ENCODE measurements around the gene KCNIP1. TPM values are rescaled to one million over a fixed set of nuclear protein-coding genes. Genes with fewer than 3 reads are reported as not detected.

Gene KCNIP1
- total and polyA plus RNA-seq, 9 of the 15 experiments (the other 6 are each of a cell fraction or from before 2014, with no cell fraction given), result not detected

DNA sequence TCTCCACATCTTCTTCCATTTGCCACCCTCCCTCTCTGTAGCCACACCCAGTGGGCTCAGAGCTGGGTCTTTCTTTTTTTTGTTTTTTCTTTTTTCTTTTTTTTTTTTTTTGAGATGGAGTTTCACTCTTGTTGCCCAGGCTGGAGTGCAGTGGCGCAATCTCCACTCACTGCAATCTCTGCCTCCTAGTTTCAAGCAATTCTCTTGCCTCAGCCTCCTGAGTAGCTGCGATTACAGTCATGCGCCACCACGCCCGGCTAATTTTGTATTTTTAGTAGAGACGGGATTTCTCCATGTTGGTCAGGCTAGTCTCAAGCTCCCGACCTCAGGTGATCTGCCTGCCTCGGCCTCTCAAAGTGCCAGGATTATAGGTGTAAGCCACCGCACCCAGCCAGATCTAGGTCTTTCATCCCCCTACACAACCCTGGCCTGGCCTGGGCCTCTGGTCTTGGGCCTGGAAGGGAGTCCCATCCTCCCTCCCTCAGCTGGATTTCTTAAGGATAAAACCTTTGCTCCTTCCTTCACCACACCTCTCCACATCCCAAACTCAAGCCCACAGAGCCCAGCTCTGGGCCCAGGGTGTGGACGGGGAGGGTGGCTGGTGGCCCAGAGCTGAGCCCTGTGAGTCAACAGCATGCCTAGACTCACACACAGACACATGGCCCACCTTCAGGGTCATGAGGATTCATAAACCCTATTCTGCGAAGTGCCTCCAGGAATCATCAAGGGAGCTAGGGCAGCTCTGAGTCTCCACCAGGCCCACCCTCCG, 18.8 kb upstream of the KCNIP1 start (continued):
- TF ChIP-seq DIDO1 (tag; IDR thresholded peaks at IDR 0.05; ENCODE audit: low read depth) (no peak), FOXP4 (CRISPR knock-in tag; IDR thresholded peaks at IDR 0.05; ENCODE audit: borderline replicate concordance) (no peak), L3MBTL2 (IDR thresholded peaks at IDR 0.05) (no peak), ILF3 (IDR thresholded peaks at IDR 0.05; ENCODE audit: borderline replicate concordance) (no peak)

DNA sequence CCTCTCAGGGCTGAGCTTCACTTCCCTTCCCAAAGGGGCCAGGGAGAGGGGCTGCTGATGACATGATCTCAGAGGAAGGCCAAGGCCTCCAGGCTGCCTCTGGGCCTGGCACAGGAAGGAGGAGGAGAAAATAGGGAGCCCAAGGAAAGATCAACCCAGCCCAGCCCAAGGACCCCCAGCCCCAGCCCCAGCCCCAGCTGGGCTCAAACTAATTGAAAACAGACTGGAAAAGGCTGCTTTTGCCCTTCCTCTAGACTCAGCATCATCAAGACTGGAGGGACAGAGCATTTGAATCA, 18.3 kb upstream of the KCNIP1 start:
- no TSS peak for BruUV-seq (replicated peaks)
- Histone ChIP-seq H3K9me3 (replicated peaks; ENCODE audit: control insufficient read depth, insufficient read depth, low read depth, low read length) (no peaks in the 10 kb centered on the region), H3K4me3 (no peak overlapping the region), H3K36me3 (ENCODE audit: control insufficient read depth, insufficient read depth, low read length) (no peaks in the 10 kb centered on the region), H3K9ac (ENCODE audit: insufficient read depth in 1 of 2, low read depth in 2 of 2, low read length in 2 of 2) (no peak overlapping the region), H3K4me1 (replicated peaks in 1 of 2; ENCODE audit: control insufficient read depth in 2 of 2, insufficient read depth in 2 of 2, low read length in 2 of 2) (no peaks in the 10 kb centered on the region), H3K27ac (ENCODE audit: extremely low read depth, low read depth, low read length) (no peak overlapping the region), H3K9me1 (ENCODE audit: control insufficient read depth, insufficient read depth, low read length) (no peaks in the 10 kb centered on the region), H3K27me3 (ENCODE audit: control insufficient read depth in 2 of 2, insufficient read depth in 2 of 2, low read length in 2 of 2) (peaks cover 0 to 18% of the 10 kb centered on the region in 2 experiments; a peak in 3 of 5 replicates), H4K20me1 (replicated peaks; ENCODE audit: control insufficient read depth, insufficient read depth, low read length) (peaks cover 3% of the 10 kb centered on the region; the same call in 1 of the 2 replicates), H3K79me2 (ENCODE audit: control insufficient read depth, insufficient read depth, low read length) (no peaks in the 10 kb centered on the region), H3K4me2 (ENCODE audit: insufficient read depth, low read length) (no peak overlapping the region), H2AFZ (ENCODE audit: low read depth, low read length) (no peak overlapping the region)
- intact Hi-C loops (cut with micrococcal nuclease) (no loop called here), in situ Hi-C loops (cut with MboI) (no loop called here)
- DNase-seq (ENCODE audit: extremely low read depth in 1 of 4, low spot score in 3 of 4) (no peak), FAIRE-seq (no peak), ATAC-seq (no peak)
- CTCF ChIA-PET (ENCODE audit: low intra/inter-chr PET ratio), result no interaction called here
- POLR2A ChIA-PET, result interaction anchor here (0.7 kb wide), 1 partner anchor 1795 kb away, joined by 3 read pairs; no protein-coding TSS in a partner anchor
- TF ChIP-seq HDAC3 (IDR thresholded peaks at IDR 0.05; ENCODE audit: borderline replicate concordance, partially characterized antibody) (no peak), FOXK1 (CRISPR knock-in tag; IDR thresholded peaks at IDR 0.05; ENCODE audit: borderline replicate concordance) (no peak), ZBTB49 (CRISPR knock-in tag; IDR thresholded peaks at IDR 0.05; ENCODE audit: borderline replicate concordance) (no peak), TOE1 (IDR thresholded peaks at IDR 0.05; ENCODE audit: borderline replicate concordance) (no peak), TOE1 (CRISPR knock-in tag; IDR thresholded peaks at IDR 0.05; ENCODE audit: borderline replicate concordance, low read depth) (no peak), ZBTB33 (CRISPR knock-in tag; IDR thresholded peaks at IDR 0.05) (no peak), PHF21A (IDR thresholded peaks at IDR 0.05; ENCODE audit: borderline replicate concordance, low read depth) (no peak), ELF1 (tag; IDR thresholded peaks at IDR 0.05) (no peak)
- TF ChIP-seq, protein P1, sequence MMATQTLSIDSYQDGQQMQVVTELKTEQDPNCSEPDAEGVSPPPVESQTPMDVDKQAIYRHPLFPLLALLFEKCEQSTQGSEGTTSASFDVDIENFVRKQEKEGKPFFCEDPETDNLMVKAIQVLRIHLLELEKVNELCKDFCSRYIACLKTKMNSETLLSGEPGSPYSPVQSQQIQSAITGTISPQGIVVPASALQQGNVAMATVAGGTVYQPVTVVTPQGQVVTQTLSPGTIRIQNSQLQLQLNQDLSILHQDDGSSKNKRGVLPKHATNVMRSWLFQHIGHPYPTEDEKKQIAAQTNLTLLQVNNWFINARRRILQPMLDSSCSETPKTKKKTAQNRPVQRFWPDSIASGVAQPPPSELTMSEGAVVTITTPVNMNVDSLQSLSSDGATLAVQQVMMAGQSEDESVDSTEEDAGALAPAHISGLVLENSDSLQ (IDR thresholded peaks at IDR 0.05), result no peak
